Measurements from ENCODE around the gene MANEA. TPM values are rescaled to one million over a fixed set of nuclear protein-coding genes. Genes with fewer than 3 reads are reported as not detected.
"Not testable (repeated sequence)": the region's sequence is repeated elsewhere in the genome, so short reads cannot be mapped to it uniquely, and the experiment has no call there.

MANEA gene, protein sequence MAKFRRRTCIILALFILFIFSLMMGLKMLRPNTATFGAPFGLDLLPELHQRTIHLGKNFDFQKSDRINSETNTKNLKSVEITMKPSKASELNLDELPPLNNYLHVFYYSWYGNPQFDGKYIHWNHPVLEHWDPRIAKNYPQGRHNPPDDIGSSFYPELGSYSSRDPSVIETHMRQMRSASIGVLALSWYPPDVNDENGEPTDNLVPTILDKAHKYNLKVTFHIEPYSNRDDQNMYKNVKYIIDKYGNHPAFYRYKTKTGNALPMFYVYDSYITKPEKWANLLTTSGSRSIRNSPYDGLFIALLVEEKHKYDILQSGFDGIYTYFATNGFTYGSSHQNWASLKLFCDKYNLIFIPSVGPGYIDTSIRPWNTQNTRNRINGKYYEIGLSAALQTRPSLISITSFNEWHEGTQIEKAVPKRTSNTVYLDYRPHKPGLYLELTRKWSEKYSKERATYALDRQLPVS
- 17.1 and 33.8 TPM in 2 replicates for total RNA-seq (2014; rRNA removed; shearing (Covaris generic))

DNA sequence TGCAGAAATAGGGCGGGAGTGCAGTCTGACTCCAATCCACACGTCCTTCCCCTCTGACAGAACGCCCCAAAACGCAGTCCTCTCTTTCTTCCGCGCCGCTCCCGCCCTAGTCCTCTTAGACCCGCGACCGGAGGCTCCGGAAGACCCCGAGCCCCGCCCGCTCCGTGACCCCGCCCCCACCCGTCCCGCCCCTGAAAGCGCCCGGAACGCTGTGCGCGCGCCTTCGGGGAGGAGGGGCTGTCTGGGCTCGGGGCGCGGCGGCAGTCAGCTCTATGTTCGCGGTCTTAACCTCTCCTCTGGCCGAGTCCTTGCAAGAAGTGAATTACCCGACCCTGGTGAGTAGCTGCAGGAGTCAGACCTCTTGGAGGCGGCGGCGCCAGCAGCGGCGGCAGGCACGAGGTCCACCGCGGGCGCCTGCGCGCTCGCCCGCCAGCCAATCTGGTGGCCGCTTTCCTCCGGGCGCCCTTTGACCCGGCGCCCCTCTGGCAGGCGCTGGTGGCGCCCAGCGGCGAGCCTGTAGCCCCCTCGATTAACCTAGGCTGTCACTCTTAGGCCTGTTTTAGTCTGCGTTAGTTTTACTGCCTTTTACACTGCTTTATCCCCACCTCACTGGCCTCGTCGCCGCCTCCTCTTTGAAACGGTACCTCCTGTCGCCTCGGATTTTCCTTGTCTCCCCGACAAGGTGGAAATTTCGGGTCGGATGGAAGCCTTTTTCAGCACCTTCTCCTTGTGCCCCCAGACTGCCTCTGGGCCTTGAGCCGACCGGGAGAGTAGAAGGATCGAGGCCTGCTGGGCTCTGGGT, at the start of gene MANEA:
Gene MANEA, plus strand, starts transcription at position 232 of the 802 bp plus-strand sequence. CDS start 8,905 bp downstream, outside the sequence.
- Histone ChIP-seq H3K27me3 (replicated peaks) (no peaks in the 10 kb centered on the region), H3K4me1 (replicated peaks) (peaks cover 3% of the 10 kb centered on the region; the same call in 1 of the 2 replicates), H3K9me3 (replicated peaks) (no peaks in the 10 kb centered on the region), H3K27ac (peak within 1 kb of the TSS; percentile 73), H3K36me3 (no peaks in the 10 kb centered on the region), H3K4me3 (peak within 1 kb of the TSS; percentile 70)
- peak; percentile 80 to 85 for DNase-seq (ENCODE audit: low read depth in 1 of 2, low spot score in 2 of 2)

DNA sequence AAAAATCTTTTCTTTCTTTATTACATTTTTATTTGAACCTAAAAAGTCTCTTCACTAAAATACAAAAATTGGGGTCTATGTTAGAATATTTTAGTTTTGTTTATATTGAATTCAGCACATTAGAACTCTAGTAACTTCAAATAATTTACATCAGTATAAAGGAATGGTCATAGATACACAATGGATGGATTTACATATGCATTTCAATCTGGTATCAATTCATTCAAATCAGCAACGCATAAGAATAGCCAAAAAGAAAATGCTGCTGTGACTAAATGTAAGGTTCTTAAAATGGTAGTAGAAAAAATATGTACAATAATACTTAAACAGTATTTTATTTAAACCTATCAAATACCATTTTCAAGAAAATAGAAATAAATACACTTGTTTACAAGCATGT, 47.6 kb upstream of the MANEA start:
- no peaks in the 10 kb centered on the region for H3K27me3 ChIP-seq (replicated peaks)
- H3K9me3 ChIP-seq (replicated peaks) = no peaks in the 10 kb centered on the region
- H3K4me3 ChIP-seq = no peak overlapping the region
- no peak for DNase-seq (ENCODE audit: low read depth in 1 of 2, low spot score in 2 of 2)
- no peaks in the 10 kb centered on the region for H3K36me3 ChIP-seq
- H3K27ac ChIP-seq = no peak overlapping the region
- H3K4me1 ChIP-seq (replicated peaks) = no peaks in the 10 kb centered on the region

DNA sequence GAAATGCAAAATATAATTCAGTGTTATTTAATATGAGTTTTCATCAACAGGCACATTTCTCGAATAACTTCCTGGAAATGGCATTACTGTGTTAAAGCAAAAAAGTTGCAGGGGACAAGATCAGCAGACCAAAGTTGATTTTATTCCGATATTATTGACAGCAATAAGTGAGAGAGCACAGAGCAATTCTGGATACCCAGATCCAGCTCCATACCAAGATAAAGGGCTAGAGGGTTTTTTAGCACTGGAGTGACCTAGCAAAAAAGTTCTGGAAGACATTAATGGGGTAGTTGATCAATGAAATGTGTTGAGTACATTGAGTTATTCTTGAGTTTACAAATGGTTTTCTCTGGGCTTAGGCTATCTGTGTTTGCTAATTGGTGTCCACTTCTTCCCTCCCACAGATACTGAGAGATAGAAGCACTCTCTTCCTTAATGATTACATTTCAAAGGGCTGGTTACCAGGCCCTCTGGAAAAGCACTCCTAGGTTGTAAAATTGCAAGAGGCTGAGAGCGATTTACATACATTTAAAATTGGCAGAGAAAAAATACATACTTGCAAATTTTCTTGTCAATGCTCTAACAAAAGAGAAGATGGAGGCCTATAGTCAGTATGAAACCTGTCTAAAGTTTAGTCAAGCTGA, 47.0 kb upstream of the MANEA start:
- H3K4me3 ChIP-seq = no peak overlapping the region
- no peaks in the 10 kb centered on the region for H3K4me1 ChIP-seq (replicated peaks)
- no peaks in the 10 kb centered on the region for H3K9me3 ChIP-seq (replicated peaks)
- H3K27me3 ChIP-seq (replicated peaks) = no peaks in the 10 kb centered on the region
- H3K27ac ChIP-seq = no peak overlapping the region
- DNase-seq (ENCODE audit: low read depth in 1 of 2, low spot score in 2 of 2) = no peak
- no peaks in the 10 kb centered on the region for H3K36me3 ChIP-seq

DNA sequence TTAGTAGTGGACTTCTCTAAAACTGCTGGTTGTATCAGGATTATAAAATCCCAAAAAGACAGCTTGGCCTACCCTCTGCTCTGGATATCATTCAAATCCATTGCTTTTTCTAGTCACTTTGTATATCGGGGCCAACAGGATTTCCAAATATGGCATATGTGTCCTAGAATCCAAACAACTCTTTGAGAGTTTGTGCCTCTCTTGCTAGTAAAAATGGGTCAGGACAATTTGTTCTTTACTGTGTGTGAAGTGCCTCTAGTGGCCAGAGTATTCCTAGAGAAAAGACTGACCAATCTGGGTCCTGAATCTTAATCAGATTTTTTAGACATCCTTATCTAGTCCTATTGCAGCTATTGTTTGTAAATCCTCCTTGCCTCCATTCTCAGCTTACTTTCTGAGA, 33.5 kb upstream of the MANEA start:
- no peak overlapping the region for H3K27ac ChIP-seq
- DNase-seq (ENCODE audit: low read depth in 1 of 2, low spot score in 2 of 2) = no peak
- no peak overlapping the region for H3K4me3 ChIP-seq
- no peaks in the 10 kb centered on the region for H3K27me3 ChIP-seq (replicated peaks)
- H3K9me3 ChIP-seq (replicated peaks) = no peaks in the 10 kb centered on the region
- no peaks in the 10 kb centered on the region for H3K4me1 ChIP-seq (replicated peaks)
- H3K36me3 ChIP-seq = no peaks in the 10 kb centered on the region

DNA sequence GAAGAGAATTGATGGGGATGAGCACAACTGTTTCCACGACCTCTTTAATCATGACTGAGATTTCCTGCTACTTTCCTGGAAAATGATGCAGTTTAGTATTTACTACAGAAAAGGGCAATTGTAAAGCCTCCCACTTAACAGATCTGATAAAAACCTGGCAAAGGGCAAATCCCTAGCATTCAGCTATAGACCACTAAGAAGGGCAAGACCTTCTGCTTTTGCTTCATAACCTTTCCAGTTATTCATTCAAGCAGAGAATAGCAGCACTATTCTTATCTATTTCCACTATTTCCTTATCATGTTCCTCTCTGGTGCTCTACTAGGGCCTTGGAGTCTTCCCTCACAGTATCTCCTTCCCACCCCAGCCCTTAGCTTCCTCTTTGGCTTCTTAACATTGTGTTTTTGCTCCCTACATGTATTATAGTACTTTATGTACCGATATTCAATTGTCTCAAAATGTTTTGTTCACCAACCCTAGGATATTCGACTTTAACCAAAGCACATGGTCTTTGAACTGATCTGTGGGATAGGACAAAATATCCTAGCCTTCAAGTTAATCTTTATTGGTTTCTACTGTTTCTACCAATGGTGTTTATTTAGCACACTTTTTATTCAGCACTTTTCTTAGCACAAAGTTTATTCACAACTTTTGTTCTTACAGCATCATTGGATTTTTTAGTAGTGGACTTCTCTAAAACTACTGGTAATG, 32.7 kb upstream of the MANEA start:
- H3K27ac ChIP-seq = no peak overlapping the region
- no peaks in the 10 kb centered on the region for H3K27me3 ChIP-seq (replicated peaks)
- H3K36me3 ChIP-seq = no peaks in the 10 kb centered on the region
- no peaks in the 10 kb centered on the region for H3K9me3 ChIP-seq (replicated peaks)
- H3K4me1 ChIP-seq (replicated peaks) = no peaks in the 10 kb centered on the region
- no peak for DNase-seq (ENCODE audit: low read depth in 1 of 2, low spot score in 2 of 2)
- H3K4me3 ChIP-seq = no peak overlapping the region

DNA sequence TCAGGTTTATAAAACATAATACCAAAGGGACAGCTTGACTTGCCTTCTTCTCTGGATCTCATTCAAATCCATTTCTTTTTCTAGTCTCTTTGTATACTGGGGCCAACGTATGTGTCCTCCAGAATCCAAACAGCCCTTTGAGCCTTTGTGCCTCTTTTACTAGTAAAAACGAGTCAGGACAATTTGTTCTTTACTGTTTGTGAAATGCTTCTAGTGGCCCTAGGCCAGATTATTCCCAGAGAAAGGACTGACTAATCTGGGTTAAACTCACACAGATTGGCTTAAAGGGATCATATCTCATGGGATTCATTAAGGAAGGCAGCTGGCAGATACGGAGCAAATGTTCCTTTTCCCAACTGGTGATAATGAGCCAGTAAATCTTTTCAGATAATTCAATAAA, 32.1 kb upstream of the MANEA start:
- no peak overlapping the region for H3K4me3 ChIP-seq
- no peaks in the 10 kb centered on the region for H3K27me3 ChIP-seq (replicated peaks)
- DNase-seq (ENCODE audit: low read depth in 1 of 2, low spot score in 2 of 2) = no peak
- H3K9me3 ChIP-seq (replicated peaks) = no peaks in the 10 kb centered on the region
- H3K27ac ChIP-seq = no peak overlapping the region
- H3K4me1 ChIP-seq (replicated peaks) = no peaks in the 10 kb centered on the region
- no peaks in the 10 kb centered on the region for H3K36me3 ChIP-seq

DNA sequence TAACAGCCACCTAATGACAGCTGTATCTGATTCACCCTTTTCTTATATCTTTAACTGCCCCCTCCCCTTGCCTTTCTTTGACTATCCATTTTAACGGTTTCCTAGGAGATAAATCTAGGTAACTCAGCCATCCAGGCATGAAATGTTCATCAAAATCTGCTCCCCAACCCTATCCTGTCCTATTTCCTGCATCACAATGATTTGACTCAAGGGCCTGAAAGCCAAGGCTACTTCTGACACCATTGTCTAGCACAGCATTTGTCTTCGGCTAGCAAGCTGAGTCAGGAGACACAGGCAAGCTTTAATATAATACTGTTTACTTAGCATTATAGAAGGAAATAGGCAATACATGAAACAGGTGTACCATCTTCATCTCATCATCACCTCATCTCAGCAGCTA, 31.6 kb upstream of the MANEA start:
- H3K4me1 ChIP-seq (replicated peaks) = no peaks in the 10 kb centered on the region
- H3K27me3 ChIP-seq (replicated peaks) = no peaks in the 10 kb centered on the region
- H3K27ac ChIP-seq = no peak overlapping the region
- H3K9me3 ChIP-seq (replicated peaks) = no peaks in the 10 kb centered on the region
- DNase-seq (ENCODE audit: low read depth in 1 of 2, low spot score in 2 of 2) = no peak
- no peaks in the 10 kb centered on the region for H3K36me3 ChIP-seq
- no peak overlapping the region for H3K4me3 ChIP-seq

DNA sequence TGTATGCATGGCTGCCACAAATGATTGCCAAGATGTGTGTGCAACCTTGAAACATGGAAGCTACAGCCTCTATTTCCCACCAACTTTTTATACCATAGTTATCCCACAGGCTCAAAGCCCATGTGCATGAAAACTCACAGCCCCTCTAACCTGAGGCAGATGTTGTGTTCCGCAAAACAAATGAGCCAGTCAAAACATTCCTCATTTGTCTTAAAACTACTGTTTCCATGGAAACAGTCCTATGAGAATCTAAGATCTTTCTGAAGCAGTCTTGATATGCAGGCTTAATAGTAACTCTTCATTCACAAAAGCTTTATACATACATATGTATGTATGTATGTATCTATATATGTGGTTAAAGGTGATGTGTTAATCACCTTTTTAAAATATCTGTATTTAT, 31.2 kb upstream of the MANEA start:
- H3K27ac ChIP-seq = no peak overlapping the region
- no peaks in the 10 kb centered on the region for H3K27me3 ChIP-seq (replicated peaks)
- no peak overlapping the region for H3K4me3 ChIP-seq
- H3K9me3 ChIP-seq (replicated peaks) = no peaks in the 10 kb centered on the region
- DNase-seq (ENCODE audit: low read depth in 1 of 2, low spot score in 2 of 2) = no peak
- H3K36me3 ChIP-seq = no peaks in the 10 kb centered on the region
- no peaks in the 10 kb centered on the region for H3K4me1 ChIP-seq (replicated peaks)

DNA sequence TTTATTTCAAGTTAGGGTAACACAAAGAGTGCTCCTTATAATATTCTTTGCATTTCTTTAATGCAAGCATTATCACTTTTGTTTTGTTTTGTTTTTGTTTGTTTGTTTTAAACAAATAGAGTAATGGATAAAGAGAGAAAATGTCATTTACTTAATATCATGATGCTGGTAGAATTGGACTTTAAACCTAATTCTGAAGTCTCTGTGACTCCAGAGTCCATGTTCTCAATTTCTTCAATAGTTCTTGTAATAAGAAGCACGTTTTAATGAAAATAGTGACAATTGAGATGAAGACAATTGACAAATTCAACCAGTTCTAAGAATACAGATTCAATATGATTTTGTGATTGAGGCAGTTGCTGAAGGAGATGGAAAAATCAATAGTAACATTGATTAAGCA, 30.3 kb upstream of the MANEA start:
- Histone ChIP-seq H3K27me3 (replicated peaks) (no peaks in the 10 kb centered on the region), H3K36me3 (no peaks in the 10 kb centered on the region), H3K4me3 (no peak overlapping the region), H3K9me3 (replicated peaks) (no peaks in the 10 kb centered on the region), H3K4me1 (replicated peaks) (no peaks in the 10 kb centered on the region), H3K27ac (no peak overlapping the region)
- DNase-seq (ENCODE audit: low read depth in 1 of 2, low spot score in 2 of 2) = no peak

DNA sequence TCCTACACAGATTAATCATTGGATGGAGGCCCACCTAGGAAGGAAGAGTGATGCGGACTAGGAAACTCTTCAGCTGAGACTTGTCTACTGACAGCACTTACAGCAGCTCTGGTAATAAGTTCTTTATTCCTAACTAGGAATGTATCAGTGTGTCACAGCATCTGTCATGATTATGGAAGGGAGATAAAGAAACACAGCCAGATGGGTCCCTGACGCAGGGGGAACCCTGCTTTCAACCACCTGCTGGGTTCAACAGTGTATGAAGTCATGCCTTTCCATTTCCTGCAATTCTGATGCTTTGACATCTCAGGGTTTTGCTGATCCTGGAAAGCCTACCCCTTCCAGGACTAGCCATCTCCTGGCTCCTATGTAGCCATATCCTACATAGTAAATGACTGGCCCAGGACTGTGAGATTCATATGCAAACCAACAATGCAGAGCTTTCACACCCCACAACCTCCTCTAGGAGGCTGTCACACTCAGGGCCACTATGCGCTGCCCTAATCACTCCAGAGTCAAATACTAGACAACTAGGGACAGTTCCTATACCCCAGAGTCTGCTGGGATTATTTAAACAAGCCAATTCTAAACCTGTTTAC, 29.0 kb upstream of the MANEA start:
- no peak for DNase-seq (ENCODE audit: low read depth in 1 of 2, low spot score in 2 of 2)
- Histone ChIP-seq H3K4me3 (no peak overlapping the region), H3K9me3 (replicated peaks) (no peaks in the 10 kb centered on the region), H3K36me3 (no peaks in the 10 kb centered on the region), H3K27me3 (replicated peaks) (no peaks in the 10 kb centered on the region), H3K4me1 (replicated peaks) (no peaks in the 10 kb centered on the region), H3K27ac (no peak overlapping the region)

DNA sequence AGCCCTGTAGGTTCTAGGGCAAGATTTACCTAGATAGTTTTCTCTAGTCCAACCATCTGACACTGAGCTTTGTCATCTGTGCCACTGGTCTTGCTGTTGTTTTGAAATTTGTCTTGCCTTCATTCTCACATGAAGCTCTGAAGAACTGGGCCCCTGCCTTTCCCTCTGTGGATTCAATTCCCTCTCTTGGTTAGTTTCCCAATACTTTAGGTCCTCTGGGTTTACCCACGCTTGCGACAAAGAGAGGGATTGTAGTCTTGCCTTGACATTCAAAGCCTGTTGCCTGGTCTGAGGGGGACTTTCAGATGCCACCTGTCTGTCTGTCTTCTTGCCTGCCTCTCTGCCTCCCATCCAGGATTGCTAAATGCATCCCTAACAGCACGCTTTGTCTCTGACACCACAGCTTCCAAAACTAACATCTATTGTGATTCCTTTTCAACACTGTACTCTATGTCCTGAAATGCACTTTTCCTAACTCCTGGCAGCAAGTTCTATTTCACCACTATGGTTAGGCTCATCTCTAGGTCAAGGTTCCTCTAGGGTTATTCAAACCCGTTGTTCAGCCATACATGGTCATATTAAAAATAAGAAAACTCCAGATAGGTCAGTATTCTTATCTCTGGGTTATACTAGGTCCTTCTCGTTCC, 25.5 kb upstream of the MANEA start:
- Histone ChIP-seq H3K4me3 (no peak overlapping the region), H3K9me3 (replicated peaks) (no peaks in the 10 kb centered on the region), H3K36me3 (no peaks in the 10 kb centered on the region), H3K27me3 (replicated peaks) (no peaks in the 10 kb centered on the region), H3K27ac (no peak overlapping the region), H3K4me1 (replicated peaks) (no peaks in the 10 kb centered on the region)
- no peak for DNase-seq (ENCODE audit: low read depth in 1 of 2, low spot score in 2 of 2)

DNA sequence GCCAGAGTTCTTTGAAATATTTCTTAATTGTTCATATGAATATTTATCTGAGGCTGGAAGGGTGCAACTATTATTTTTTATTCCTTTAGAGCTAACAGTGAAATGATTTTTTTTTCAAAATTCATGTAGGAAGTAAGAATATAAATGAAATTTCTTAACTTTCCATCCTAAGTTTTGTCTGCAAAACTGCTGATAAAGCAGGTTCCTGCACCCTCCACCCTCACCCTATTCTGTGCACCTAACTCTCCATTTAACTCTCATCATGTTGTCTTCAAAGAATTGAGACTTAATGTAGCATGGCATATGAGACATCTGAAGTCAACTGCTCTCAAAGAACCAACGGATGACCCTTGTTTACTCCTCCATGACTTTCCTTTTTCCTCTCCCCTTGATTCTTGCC, 23.5 kb upstream of the MANEA start:
- Histone ChIP-seq H3K4me3 (no peak overlapping the region), H3K4me1 (replicated peaks) (no peaks in the 10 kb centered on the region), H3K9me3 (replicated peaks) (no peaks in the 10 kb centered on the region), H3K27ac (no peak overlapping the region), H3K27me3 (replicated peaks) (no peaks in the 10 kb centered on the region), H3K36me3 (no peaks in the 10 kb centered on the region)
- no peak for DNase-seq (ENCODE audit: low read depth in 1 of 2, low spot score in 2 of 2)

DNA sequence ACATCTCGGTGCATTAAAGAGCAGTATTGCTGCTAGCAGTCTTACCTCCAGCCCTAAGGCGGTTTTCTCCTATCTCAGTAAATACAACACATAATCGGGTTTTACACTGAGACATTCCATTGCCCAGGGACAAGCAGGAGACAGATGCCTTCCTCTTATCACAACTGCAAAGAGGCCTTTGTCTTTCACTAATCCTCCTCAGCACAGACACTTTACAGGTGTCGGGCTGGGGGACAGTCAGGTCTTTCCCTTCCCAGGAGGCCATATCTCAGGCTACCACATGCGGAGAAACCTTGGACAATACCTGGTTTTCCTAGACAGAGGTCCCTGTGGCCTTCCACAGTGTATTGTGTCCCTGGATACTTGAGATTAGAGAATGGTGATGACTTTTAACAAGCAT, 16.4 kb upstream of the MANEA start:
- not testable (repeated sequence) for H3K27ac ChIP-seq; H3K9me3 ChIP-seq (replicated peaks); H3K36me3 ChIP-seq; H3K4me3 ChIP-seq; DNase-seq (ENCODE audit: low read depth in 1 of 2, low spot score in 2 of 2); H3K27me3 ChIP-seq (replicated peaks); H3K4me1 ChIP-seq (replicated peaks)

All from SJSA1 (cell line).